HL-60 (cell line): ENCODE measurements around the gene THSD1.
"Not testable (repeated sequence)": the region's sequence is repeated elsewhere in the genome, so short reads cannot be mapped to it uniquely, and the experiment has no call there.

Source experiments
- GABPA ChIP-seq: IDR thresholded peaks from 2 replicates; pipeline ENCODE4 v1.6.1; 2012; ENCODE audit warnings: low read depth
- POLR2AphosphoS5 ChIP-seq: IDR thresholded peaks from 2 replicates; pipeline ENCODE4 v1.6.1; 2012; ENCODE audit warnings: low read depth

- TF ChIP-seq POLR2AphosphoS5, GABPA: not testable (repeated sequence)
These were observed 63.8 kb downstream of the THSD1 start for GRCh38 chr13:52342203-52342602.
